SK-N-DZ (cell line): ENCODE data around the gene RPL37A.

Experiments
- DNase-seq: peaks from one replicate; pipeline ENCODE4 v3.0.0-alpha.2; 2015; ENCODE audit warnings: low spot score

Gene RPL37A

GRCh38 chr2:216546641-216547403 is 48.2 kb downstream of the RPL37A start:
- no peak for DNase-seq

GRCh38 chr2:216548901-216549331 is 50.3 kb downstream of the RPL37A start:
- no peak for DNase-seq

DNA sequence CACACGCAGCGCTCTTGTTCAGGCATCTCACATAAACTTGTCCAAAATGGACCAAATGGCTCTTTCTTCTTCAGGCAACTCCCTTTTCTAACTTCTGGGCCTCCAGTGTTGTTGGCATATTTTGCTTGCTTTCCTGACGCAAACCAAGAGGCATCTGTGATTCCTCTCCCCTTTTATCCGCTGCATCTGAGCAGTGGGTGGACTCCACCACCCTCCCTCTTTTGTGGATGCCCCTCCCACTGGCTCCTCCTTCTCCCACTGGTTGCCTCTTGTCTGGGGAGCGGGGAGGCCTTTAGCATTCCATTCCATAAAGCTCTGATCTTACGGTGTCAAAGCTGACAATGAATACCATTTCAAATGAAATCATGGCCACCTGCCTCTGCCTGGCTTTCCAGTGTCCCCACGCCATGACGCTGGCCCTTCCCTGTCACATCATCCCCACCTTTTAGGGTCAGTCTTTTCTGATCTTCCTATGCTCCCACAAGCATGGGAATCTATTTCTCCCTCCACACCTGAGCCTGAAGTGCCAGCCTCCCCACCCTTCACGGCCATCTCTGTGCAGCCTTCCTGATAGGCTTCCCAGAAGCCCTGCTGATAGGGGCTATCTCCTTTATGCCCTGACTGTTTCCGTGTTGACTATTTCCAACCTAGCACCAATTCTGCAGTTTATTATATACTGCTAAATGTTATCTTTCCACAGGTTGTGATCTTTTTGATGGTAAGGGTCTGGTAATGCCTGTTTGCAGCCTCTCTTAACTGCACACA is 51.5 kb downstream of the RPL37A start:
- DNase-seq = peak; percentile 18

DNA sequence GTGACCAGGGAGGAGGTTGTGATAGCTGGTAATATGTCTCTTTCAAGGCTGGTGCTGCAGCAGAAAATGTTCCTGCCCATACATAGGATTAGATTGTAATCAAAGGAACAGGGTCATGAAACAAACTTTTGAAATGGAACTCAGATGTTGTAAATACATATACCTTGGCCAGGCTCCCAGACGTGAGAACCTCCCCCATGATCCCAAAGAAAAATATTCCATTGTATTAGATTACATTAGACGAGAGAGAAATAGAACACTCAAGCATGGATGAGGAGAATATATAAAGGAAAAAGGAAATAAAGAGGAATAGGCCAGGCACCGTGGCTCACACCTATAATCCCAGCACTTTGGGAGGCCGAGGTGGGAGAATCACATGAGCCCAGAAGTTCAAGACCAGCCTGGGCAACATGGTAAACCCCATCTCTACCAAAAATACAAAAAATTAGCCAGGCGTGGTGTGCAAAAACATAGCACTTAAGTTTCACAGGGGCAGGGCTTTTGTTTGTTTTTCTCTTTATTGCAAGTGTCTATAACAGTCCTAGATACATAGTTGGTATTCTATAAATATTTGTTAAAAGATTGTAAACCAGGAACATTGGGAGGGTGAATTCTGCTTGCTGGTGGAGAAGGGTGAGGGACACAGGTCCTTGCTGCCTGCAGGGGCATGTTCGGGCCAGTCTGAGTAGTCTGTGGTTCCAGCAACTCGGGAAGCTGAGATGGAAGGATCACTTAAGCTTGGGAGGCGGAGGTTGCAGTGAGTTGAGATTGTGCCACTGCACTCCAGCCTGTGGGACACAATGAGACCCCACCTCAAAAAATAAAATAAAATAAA is 52.8 kb downstream of the RPL37A start:
- no peak for DNase-seq

DNA sequence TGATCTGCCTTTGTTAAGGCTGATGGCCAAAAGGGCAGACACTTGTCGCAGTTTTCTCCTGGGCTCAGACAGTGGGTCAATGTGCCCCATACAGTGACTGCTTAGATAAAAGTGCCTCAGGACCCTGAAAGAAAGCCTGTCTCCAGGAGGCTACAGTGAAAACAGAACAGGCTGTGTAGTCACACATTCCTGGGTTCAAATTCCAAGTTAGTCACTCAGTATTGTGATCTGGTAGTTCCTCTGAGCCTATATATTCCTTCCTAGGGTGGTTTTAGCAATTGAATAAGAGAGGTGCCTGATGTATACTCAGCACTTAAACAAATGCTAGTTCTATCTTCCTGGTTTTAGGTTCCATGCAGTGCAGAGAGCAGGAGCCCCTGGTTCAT is 54.4 kb downstream of the RPL37A start:
- no peak for DNase-seq
